IMR-90 (cell line): Measurements from ENCODE around the gene DOCK1. TPM values are rescaled to one million over a fixed set of nuclear protein-coding genes. Genes with fewer than 3 reads are reported as not detected.

Experiments used
- ATAC-seq: fragments of 200-7000 bp; cut with Tn5 transposase; 2 replicates; pipeline ENCODE4 v1.9.1; 2020; ENCODE audit warnings: low read depth, mild to moderate bottlenecking, moderate library complexity
- BruUV-seq: library from RNA; stranded (reverse); fragments of 400-500 nt; replicated peaks from 2 replicates; lab custom pipeline; 2021; lab: Mats Ljungman, UMichigan
- CTCF ChIA-PET: fragments of 300-600 bp; formaldehyde crosslinking; extraction: SDS; loops from one replicate; lab custom pipeline; 2021; ENCODE audit warnings: antibody characterized with exemption; lab: Yijun Ruan, JAX
- POLR2A ChIA-PET: fragments of 300-600 bp; sonication (Branson Sonifier 250); formaldehyde crosslinking; loops from one replicate; lab custom pipeline; 2022; ENCODE audit warnings: antibody characterized with exemption; ENCODE audit not compliant: unreplicated experiment; lab: Charles Lee
- DNase-seq: peaks from one replicate; pipeline ENCODE4 v3.0.0; 2013
- H2AFZ ChIP-seq: replicated peaks from 2 replicates; pipeline ENCODE3; 2013; ENCODE audit warnings: low read length, mild to moderate bottlenecking; ENCODE audit not compliant: poor library complexity
- H2AK5ac ChIP-seq: 2 replicates; pipeline ENCODE4 v1.6.1; 2013; ENCODE audit warnings: low read depth, low read length, inconsistent platforms
- H2AK9ac ChIP-seq: replicated peaks from 2 replicates; pipeline ENCODE3; 2013; ENCODE audit warnings: mild to moderate bottlenecking, low read depth, low read length, moderate library complexity; ENCODE audit not compliant: poor library complexity
- H2BK120ac ChIP-seq: 2 replicates; pipeline ENCODE4 v1.6.1; 2013; ENCODE audit warnings: low read depth, low read length, inconsistent platforms
- H2BK15ac ChIP-seq: 3 replicates; pipeline ENCODE4 v1.6.1; 2013; ENCODE audit warnings: low read depth, low read length, inconsistent platforms
- H2BK20ac ChIP-seq: 2 replicates; pipeline ENCODE4 v1.6.1; 2013; ENCODE audit warnings: low read depth, mild to moderate bottlenecking, inconsistent platforms, low read length, moderate library complexity
- H2BK5ac ChIP-seq: 2 replicates; pipeline ENCODE4 v1.6.1; 2013; ENCODE audit warnings: mild to moderate bottlenecking, low read depth, low read length, inconsistent platforms; ENCODE audit not compliant: poor library complexity, severe bottlenecking
- H3K14ac ChIP-seq: replicated peaks from 2 replicates; pipeline ENCODE4 v1.6.1; 2013; ENCODE audit warnings: low read depth, low read length, inconsistent platforms
- H3K18ac ChIP-seq: 2 replicates; pipeline ENCODE4 v1.6.1; 2013; ENCODE audit warnings: low read depth, low read length, control low read depth
- H3K23ac ChIP-seq: 2 replicates; pipeline ENCODE4 v1.6.1; 2013; ENCODE audit warnings: low read depth, low read length, inconsistent platforms
- H3K27ac ChIP-seq: 2 replicates; pipeline ENCODE4 v1.5.1; 2013; ENCODE audit warnings: mild to moderate bottlenecking, control low read depth, low read length; ENCODE audit not compliant: insufficient read depth
- H3K27me3 ChIP-seq: 2 replicates; pipeline ENCODE4 v1.6.1; 2013; ENCODE audit warnings: low read length; ENCODE audit not compliant: control insufficient read depth, insufficient read depth
- H3K36me3 ChIP-seq: 2 replicates; pipeline ENCODE4 v1.6.1; 2013; ENCODE audit warnings: low read length, mixed read lengths; ENCODE audit not compliant: control insufficient read depth, insufficient read depth
- H3K4ac ChIP-seq: 2 replicates; pipeline ENCODE4 v1.6.1; 2013; ENCODE audit warnings: low read depth, low read length, inconsistent platforms
- H3K4me1 ChIP-seq: 2 replicates; pipeline ENCODE4 v1.6.1; 2013; ENCODE audit warnings: low read length, mixed read lengths; ENCODE audit not compliant: control insufficient read depth, insufficient read depth
- H3K4me2 ChIP-seq: 2 replicates; pipeline ENCODE4 v1.6.1; 2013; ENCODE audit warnings: low read depth, mild to moderate bottlenecking, control low read depth, low read length, moderate library complexity
- H3K4me3 ChIP-seq: 2 replicates; pipeline ENCODE4 v1.5.1; 2013; ENCODE audit warnings: low read depth, mild to moderate bottlenecking, control low read depth, low read length, moderate library complexity; ENCODE audit not compliant: insufficient read depth
- H3K56ac ChIP-seq: 2 replicates; pipeline ENCODE4 v1.6.1; 2013; ENCODE audit warnings: low read length, inconsistent platforms; ENCODE audit not compliant: insufficient read depth; ENCODE audit errors: extremely low read depth
- H3K79me1 ChIP-seq, 2 experiments: 2 replicates each; pipeline ENCODE4 v1.6.1; 2013; ENCODE audit warnings: low read length in 2 of 2, inconsistent platforms in 1 of 2, low read depth in 1 of 2
- H3K9ac ChIP-seq: 2 replicates; pipeline ENCODE4 v1.6.1; 2013; ENCODE audit warnings: low read depth, low read length, control low read depth
- H3K9me1 ChIP-seq: 2 replicates; pipeline ENCODE4 v1.6.1; 2013; ENCODE audit warnings: low read length, inconsistent platforms; ENCODE audit not compliant: insufficient read depth
- H3K9me3 ChIP-seq: 2 replicates; pipeline ENCODE4 v1.6.1; 2013; ENCODE audit warnings: low read length; ENCODE audit not compliant: control insufficient read depth, insufficient read depth
- H4K20me1 ChIP-seq: 2 replicates; pipeline ENCODE4 v1.6.1; 2013; ENCODE audit warnings: low read length, inconsistent platforms; ENCODE audit not compliant: insufficient read depth
- H4K5ac ChIP-seq: 2 replicates; pipeline ENCODE4 v1.6.1; 2013; ENCODE audit warnings: mild to moderate bottlenecking, low read depth, low read length, control low read depth
- H4K8ac ChIP-seq, 2 experiments: 2 replicates each; pipeline ENCODE4 v1.6.1; 2013; ENCODE audit warnings: low read depth in 2 of 2, low read length in 2 of 2, control low read depth in 1 of 2, inconsistent platforms in 1 of 2
- H4K91ac ChIP-seq: 2 replicates; pipeline ENCODE4 v1.6.1; 2013; ENCODE audit warnings: low read depth, low read length, inconsistent platforms; ENCODE audit not compliant: insufficient read depth
- CTCF ChIP-seq: conservative IDR thresholded peaks from 2 replicates; pipeline ENCODE4 v1.5.1; 2012; ENCODE audit warnings: mild to moderate bottlenecking, low read depth, low read length, improper control_type of control experiment
- MAZ ChIP-seq: IDR thresholded peaks from 2 replicates; pipeline ENCODE4 v1.6.1; 2012; ENCODE audit warnings: low read depth, mild to moderate bottlenecking, low read length, improper control_type of control experiment, moderate library complexity, borderline replicate concordance
- WGBS, 2 experiments: methylation state at CpG; one replicate each; pipeline versions ENCODE4 v1.1.5 to v1.1.7; 2013; ENCODE audit warnings: missing lambda C conversion rate in 2 of 2; ENCODE audit not compliant: insufficient read length in 1 of 2; ENCODE audit errors: extremely low coverage in 2 of 2; 5-methylcytosine and 5-hydroxymethylcytosine counted together
- dilution Hi-C: fragments of 300-500 bp; cut with HindIII; formaldehyde crosslinking; loops from one replicate; pipeline ENCODE4 v1.14.3; 2018; ENCODE audit warnings: low sequenced_read_pairs; ENCODE audit not compliant: unreplicated experiment
- in situ Hi-C: fragments of 300-500 bp; cut with MboI; formaldehyde crosslinking; loops from 3 replicates; pipeline ENCODE4 v1.14.3; 2019; ENCODE audit warnings: low sequenced_read_pairs, inconsistent platforms, mixed read lengths
- intact Hi-C: fragments of 100-400 bp; cut with micrococcal nuclease; formaldehyde crosslinking; loops from 2 replicates; pipeline ENCODE4 v1.10.0; 2022
- polyA plus RNA-seq, 3 experiments: library from polyadenylated mRNA; depleted of rRNA; stranded (reverse); fragments of >200 nt; gene quantifications; 2 replicates each; pipeline ENCODE4 v1.2.3, GENCODE V29; 2012; ENCODE audit warnings: low replicate concordance in 1 of 3
- total RNA-seq: library from RNA; depleted of rRNA; stranded (reverse); fragments of >200 nt; gene quantifications from 2 replicates; pipeline ENCODE4 v1.2.3, GENCODE V29; 2012

DOCK1 gene
- total and polyA plus RNA-seq, 2 of the 4 experiments (the other 2 are of a cell fraction) = 28.2 to 71.0 TPM

GRCh38 chr10:126907423-126907970 is 2.3 kb downstream of the DOCK1 start:
- no TSS peak for BruUV-seq

More at GRCh38 chr10:126907423-126907970, 2.3 kb downstream of the DOCK1 start:
- Histone ChIP-seq H3K14ac (no peak overlapping the region), H2AK5ac (no peak overlapping the region), H2BK120ac (no peak overlapping the region), H2BK20ac (no peak overlapping the region), H3K4me3 (no peak overlapping the region), H3K9me1 (peaks cover 41% of the 10 kb centered on the region), H4K5ac (no peak overlapping the region), H4K20me1 (peaks cover 57% of the 10 kb centered on the region), H2AFZ (no peak overlapping the region), H3K36me3 (peaks cover 6% of the 10 kb centered on the region), H3K4me2 (peak overlapping the region; percentile 7; the same call in 1 of the 2 replicates), H3K4me1 (peaks cover 22% of the 10 kb centered on the region), H4K91ac (no peak overlapping the region), H3K79me1 (peaks cover 26 to 66% of the 10 kb centered on the region in 2 experiments), H2BK15ac (no peak overlapping the region), H2BK5ac (no peak overlapping the region), H4K8ac (no peak overlapping the region), H3K27ac (no peak overlapping the region), H3K56ac (no peak overlapping the region), H3K4ac (0 out of 2 replicates have a peak overlapping the region, but pooled peaks have one; percentile 3), H3K9ac (no peak overlapping the region), H3K9me3 (no peaks in the 10 kb centered on the region), H3K27me3 (no peaks in the 10 kb centered on the region), H3K23ac (no peak overlapping the region), H2AK9ac (no peak overlapping the region), H3K18ac (no peak overlapping the region)
- 100% methylated on average over 1 of the region's 9 CpGs; no CpG with 5 or more reads in 1 of the 2 experiments for WGBS, 2 experiments
- DNase-seq (no peak), ATAC-seq (no peak)
- CTCF ChIA-PET = interaction anchor here (0.5 kb wide), 2 partner anchors 69 to 443 kb away, joined by 3 read pairs; no protein-coding TSS in a partner anchor
- dilution Hi-C loops = no loop called here
- in situ Hi-C loops = no loop called here
- intact Hi-C loops = loop anchor here (2.0 to 10.0 kb wide), 3 partner anchors 65 to 497 kb away; no protein-coding TSS in a partner anchor
- POLR2A ChIA-PET = interaction anchor here (0.7 kb wide), 1 partner anchor 858 kb away, joined by 3 read pairs; no protein-coding TSS in a partner anchor
- TF ChIP-seq CTCF = 0 out of 2 replicates have a peak, but pooled peaks have one; percentile 4
- TF ChIP-seq MAZ = no peak
